HepG2 (cell line): Measurements from ENCODE around the gene C3orf70.

Experiments used
- CBX1 ChIP-seq: IDR thresholded peaks from one replicate; pipeline ENCODE4 v1.6.1; 2016; ENCODE audit warnings: antibody characterized with exemption, low read depth
- ESRRA ChIP-seq: sonication (generic); formaldehyde crosslinking; IDR thresholded peaks from 2 replicates; pipeline ENCODE4 v1.5.1; 2020; ENCODE audit warnings: mild to moderate bottlenecking, low read depth, missing genetic modification reagents
- REPIN1 ChIP-seq: sonication (generic); formaldehyde crosslinking; IDR thresholded peaks from 2 replicates; pipeline ENCODE4 v1.8.0; 2022; ENCODE audit warnings: missing genetic modification reagents, low read depth, mild to moderate bottlenecking, borderline replicate concordance
- U2AF2 ChIP-seq: fragments of 200-400 bp; formaldehyde crosslinking; IDR thresholded peaks from 2 replicates; pipeline ENCODE4 v1.6.1; 2017; ENCODE audit warnings: low read depth, mild to moderate bottlenecking, low read length

- TF ChIP-seq ESRRA (CRISPR knock-in tag) (no peak), U2AF2 (no peak), REPIN1 (CRISPR knock-in tag) (no peak), CBX1 (no peak)
These were observed 49.3 kb downstream of the C3orf70 start for GRCh38 chr3:185103359-185104127.
